GM21367 (cell line): ENCODE data around the gene SLC25A21.
"Not testable (repeated sequence)": the region's sequence is repeated elsewhere in the genome, so short reads cannot be mapped to it uniquely, and the experiment has no call there.

ENCODE experiments used
- ATAC-seq: cut with Tn5 transposase; IDR thresholded peaks from one replicate; pipeline ENCODE4 v1.9.1; 2021; ENCODE audit not compliant: unreplicated experiment

The SLC25A21 gene

GRCh38 chr14:37093364-37093763 is 79.0 kb downstream of the SLC25A21 start:
- no peak for ATAC-seq

- no peak for ATAC-seq
These were observed 80.8 kb downstream of the SLC25A21 start for GRCh38 chr14:37091651-37092050.

DNA sequence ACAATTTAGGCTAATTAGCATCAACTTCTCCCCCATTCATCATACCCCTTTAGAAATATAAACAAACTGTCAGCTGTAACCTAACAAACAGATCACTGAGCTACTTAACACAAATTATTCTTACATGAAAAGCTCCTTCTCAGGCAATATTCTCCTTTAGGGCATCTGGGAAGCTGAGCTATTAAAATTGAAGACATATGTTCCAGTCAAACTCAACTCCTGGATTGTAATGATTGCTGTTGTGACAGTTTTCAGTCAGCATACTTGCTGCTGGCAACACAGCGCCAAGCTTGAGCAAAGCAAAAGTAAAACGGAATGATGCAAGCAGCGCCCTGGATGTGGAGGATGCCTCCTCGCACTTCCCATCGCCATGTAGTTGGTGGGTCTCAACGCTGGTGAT is 82.4 kb downstream of the SLC25A21 start:
- ATAC-seq: no peak

GRCh38 chr14:37089410-37089809 is 83.0 kb downstream of the SLC25A21 start:
- no peak for ATAC-seq

- no peak for ATAC-seq
These were observed 83.8 kb downstream of the SLC25A21 start for GRCh38 chr14:37088356-37089215.

GRCh38 chr14:37087520-37087919 is 84.9 kb downstream of the SLC25A21 start:
- ATAC-seq: no peak

GRCh38 chr14:37083599-37083998 is 88.8 kb downstream of the SLC25A21 start:
- ATAC-seq: no peak

DNA sequence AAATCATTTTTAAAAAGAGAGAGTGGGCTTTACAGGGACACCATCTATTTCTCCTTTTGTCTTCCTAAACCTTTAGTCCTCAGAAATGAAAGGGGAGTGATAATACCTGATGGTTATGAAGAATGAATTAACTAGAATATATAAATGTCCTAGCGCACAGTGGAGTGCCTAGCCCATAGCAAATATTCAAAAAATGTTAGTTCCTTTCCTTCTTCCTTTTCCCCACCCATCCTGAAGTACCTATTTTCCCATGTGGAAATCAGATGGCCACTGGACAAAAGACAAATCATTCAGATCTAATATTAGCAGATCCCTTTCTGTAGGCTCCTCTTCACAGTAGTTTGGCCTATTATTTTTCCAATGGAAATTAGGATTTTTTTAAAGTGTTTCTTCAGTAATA is 90.0 kb downstream of the SLC25A21 start:
- ATAC-seq: no peak

DNA sequence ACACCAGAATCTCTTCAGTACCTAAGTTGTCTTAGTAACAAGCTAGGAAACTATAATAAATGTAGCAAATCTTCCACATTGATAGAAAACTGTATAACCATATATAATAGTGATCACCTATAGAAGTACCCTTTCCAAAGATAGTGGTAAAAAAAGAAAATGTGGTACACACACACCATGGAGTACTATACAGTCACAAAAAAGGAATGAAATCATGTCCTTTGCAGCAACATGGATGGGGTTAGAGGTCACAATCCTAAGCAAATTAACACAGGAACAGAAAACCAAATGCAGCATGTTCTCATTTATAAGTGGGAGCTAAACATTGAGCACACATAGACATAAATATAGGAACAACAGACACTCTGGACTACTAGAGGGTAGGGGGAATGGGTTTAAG is 90.5 kb downstream of the SLC25A21 start:
- no peak for ATAC-seq

DNA sequence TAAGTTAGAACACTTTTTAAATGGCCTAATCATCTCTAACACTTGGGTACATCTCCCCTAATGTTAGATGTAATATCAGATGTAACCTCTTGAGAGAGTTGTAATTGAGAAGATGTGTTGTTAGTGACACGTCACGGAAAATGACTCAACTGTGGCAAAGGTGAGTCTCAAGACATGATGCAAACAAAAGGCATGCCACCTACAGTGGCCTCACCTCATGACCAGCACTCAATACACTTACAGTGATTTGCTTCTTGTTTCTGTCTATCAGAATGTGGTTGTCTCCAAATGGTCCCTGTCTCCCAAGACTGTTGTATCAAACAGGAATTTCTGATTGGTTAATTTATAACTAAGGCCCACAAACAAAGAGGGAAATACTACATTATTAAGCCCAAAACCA is 91.2 kb downstream of the SLC25A21 start:
- ATAC-seq: no peak

- ATAC-seq: no peak
These were observed 94.3 kb downstream of the SLC25A21 start for GRCh38 chr14:37078131-37078530.

DNA sequence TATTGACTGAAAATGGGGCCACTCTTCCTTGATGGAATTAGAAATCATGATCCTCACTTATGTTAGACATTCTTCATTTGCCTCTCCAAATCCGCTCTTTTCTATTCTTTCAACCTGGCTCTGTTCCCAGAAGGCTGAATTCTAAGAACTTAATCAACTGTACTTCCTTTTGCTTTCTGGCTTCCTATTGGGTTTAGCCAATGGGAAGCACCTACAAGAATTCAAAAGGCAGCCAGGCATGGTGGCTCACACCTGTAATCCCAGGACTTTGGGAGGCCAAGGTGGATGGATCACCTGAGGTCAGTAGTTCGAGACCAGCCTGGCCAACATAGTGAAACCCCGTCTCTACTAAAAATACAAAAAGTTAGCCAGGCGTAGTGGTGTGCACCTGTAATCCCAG is 98.1 kb downstream of the SLC25A21 start:
- ATAC-seq: not testable (repeated sequence)

- no peak for ATAC-seq
These were observed 108.8 kb downstream of the SLC25A21 start for GRCh38 chr14:37063467-37064240.

- no peak for ATAC-seq
These were observed 110.1 kb downstream of the SLC25A21 start for GRCh38 chr14:37062191-37062803.

DNA sequence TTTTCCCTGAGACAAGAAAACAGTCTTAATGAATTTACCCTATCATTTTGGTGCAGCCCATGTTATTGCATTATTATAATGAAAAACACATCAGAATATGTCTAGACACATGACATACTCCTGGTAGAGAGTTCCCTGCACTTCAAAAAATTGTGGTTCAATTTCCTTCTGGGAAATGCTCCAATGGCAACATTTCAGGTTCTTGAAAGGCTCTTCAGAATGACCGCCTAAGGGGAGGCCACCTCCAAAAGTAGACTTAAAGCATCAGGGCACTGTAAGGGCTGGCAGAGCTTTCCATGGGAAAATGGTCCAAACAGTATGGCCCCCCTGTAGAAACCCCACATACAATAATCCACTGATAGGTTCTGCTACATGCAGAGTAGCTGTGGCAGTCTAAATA is 110.7 kb downstream of the SLC25A21 start:
- ATAC-seq: no peak

- ATAC-seq: no peak
These were observed 111.7 kb downstream of the SLC25A21 start for GRCh38 chr14:37060496-37061260.

GRCh38 chr14:37057776-37058175 is 114.6 kb downstream of the SLC25A21 start:
- no peak for ATAC-seq

DNA sequence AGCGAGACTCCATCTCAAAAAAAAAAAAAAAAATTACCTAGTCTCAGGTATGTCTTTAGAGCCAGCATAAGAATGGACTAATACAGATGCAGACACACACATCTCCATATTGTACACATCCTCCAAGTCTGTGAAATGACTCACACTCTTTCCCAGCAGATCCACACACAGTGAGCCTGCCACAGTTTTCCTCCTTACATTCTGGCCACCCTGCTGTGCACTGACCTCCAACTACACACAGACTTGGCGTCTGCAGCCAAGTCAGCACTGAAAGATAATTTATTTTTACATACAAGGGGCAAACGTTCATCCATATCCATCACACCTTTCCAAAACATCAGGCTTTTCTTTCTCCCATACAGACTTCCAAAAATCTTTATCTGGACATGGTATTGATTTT is 115.9 kb downstream of the SLC25A21 start:
- ATAC-seq: no peak

DNA sequence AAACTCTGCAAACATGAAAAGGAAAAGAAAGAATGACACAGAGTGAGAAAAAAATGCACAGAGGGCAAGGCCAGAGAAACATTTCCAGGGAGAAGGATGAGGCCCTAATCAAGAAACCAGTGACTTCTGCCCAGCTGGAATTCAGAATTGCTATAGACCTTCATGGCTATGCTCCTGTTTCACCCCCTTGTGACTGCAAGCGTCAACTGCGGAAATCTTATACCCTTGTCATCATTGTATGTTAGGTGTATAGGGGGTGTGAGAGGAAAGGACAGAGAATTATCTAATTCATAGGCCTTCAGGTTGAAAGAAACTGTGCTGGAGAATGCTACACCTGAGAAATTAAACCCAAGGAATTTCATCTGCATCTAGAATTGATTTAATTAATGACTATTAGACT is 117.5 kb downstream of the SLC25A21 start:
- no peak for ATAC-seq

GRCh38 chr14:37054144-37054543 is 118.3 kb downstream of the SLC25A21 start:
- no peak for ATAC-seq

DNA sequence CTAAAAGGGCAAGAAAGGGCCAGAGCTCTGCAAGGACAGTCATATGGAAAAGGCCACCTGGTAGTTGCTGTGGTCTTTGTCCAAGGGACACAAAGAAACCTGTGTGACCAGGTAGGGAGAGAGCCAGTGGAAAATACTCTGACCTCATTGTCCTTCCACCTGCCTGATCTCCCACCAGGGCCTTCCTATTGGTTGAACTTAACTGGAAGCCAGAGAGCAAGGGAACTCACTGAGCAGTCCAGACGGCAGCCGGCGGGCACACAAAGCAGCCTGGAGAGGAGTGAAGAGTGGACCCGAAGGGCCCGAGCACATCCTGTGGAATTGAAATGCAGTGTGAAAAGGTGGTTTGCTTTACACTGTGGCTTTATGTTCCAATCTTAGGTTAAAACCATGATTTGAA is 120.7 kb downstream of the SLC25A21 start:
- no peak for ATAC-seq
